Neural crest cell (in vitro differentiated cells): Measurements from ENCODE around the gene LRRC75A. TPM values are rescaled to one million over a fixed set of nuclear protein-coding genes. Genes with fewer than 3 reads are reported as not detected.
"Not testable (repeated sequence)": the region's sequence is repeated elsewhere in the genome, so short reads cannot be mapped to it uniquely, and the experiment has no call there.

Experiments
- DNase-seq: peaks from one replicate; pipeline ENCODE4 v3.0.0; 2021; ENCODE audit warnings: low read depth, mixed read lengths, low spot score
- H3K27ac Mint-ChIP-seq: one replicate; pipeline ENCODE4 v1.8.0; 2021; ENCODE audit warnings: mild to moderate bottlenecking, mixed read lengths; ENCODE audit not compliant: unreplicated experiment
- H3K27me3 Mint-ChIP-seq: 2 replicates; pipeline ENCODE4 v1.8.0; 2021; ENCODE audit warnings: low read depth, mild to moderate bottlenecking, mixed read lengths
- H3K36me3 Mint-ChIP-seq: 2 replicates; pipeline ENCODE4 v1.8.0; 2021; ENCODE audit warnings: low read depth, mild to moderate bottlenecking, mixed read lengths
- H3K4me1 Mint-ChIP-seq: 2 replicates; pipeline ENCODE4 v1.8.0; 2021; ENCODE audit warnings: mixed read lengths
- H3K4me3 Mint-ChIP-seq: one replicate; pipeline ENCODE4 v1.8.0; 2021; ENCODE audit warnings: mild to moderate bottlenecking, mixed read lengths
- H3K9me3 Mint-ChIP-seq: 2 replicates; pipeline ENCODE4 v1.8.0; 2021; ENCODE audit warnings: mixed read lengths
- total RNA-seq: library from RNA; stranded (reverse); gene quantifications from 2 replicates; pipeline ENCODE4 v1.2.1, GENCODE V29; 2021
- TF ChIP-seq, protein P1 (sequence below): fragments of 200-600 bp; sonication (generic); conservative IDR thresholded peaks from 2 replicates; pipeline ENCODE4 v1.5.0; 2021; ENCODE audit warnings: antibody characterized with exemption, mild to moderate bottlenecking

The LRRC75A gene
- total RNA-seq, 1 donor from 2014 or later: 5.6 TPM

DNA sequence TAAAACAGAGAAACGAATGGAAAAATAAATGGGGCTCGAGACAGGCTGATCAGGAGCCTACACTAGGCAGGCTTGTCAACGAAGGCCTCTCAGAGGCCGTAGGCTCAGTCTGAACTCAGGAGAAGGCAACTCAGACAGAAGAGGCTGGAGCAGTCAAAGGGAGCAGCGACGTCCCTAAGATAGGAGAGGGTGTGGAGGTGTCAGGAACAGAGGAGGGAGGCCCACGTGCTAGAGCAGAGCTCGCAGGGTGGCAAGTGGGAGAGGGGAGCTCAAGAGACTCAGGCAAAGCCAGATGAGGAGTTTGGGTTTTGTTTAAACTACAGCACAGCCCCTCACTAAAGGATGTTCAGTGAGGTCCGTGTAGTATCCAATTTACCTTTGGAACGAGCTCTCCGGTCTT lies 32.7 kb downstream of the LRRC75A start:
- no peak overlapping the region for H3K4me3 Mint-ChIP-seq
- H3K27ac Mint-ChIP-seq: peak overlapping the region; percentile 94
- no peak for DNase-seq
- peaks cover 4% of the 10 kb centered on the region for H3K4me1 Mint-ChIP-seq
- no peaks in the 10 kb centered on the region for H3K27me3 Mint-ChIP-seq
- peaks cover 6% of the 10 kb centered on the region for H3K36me3 Mint-ChIP-seq
- TF ChIP-seq, protein P1, sequence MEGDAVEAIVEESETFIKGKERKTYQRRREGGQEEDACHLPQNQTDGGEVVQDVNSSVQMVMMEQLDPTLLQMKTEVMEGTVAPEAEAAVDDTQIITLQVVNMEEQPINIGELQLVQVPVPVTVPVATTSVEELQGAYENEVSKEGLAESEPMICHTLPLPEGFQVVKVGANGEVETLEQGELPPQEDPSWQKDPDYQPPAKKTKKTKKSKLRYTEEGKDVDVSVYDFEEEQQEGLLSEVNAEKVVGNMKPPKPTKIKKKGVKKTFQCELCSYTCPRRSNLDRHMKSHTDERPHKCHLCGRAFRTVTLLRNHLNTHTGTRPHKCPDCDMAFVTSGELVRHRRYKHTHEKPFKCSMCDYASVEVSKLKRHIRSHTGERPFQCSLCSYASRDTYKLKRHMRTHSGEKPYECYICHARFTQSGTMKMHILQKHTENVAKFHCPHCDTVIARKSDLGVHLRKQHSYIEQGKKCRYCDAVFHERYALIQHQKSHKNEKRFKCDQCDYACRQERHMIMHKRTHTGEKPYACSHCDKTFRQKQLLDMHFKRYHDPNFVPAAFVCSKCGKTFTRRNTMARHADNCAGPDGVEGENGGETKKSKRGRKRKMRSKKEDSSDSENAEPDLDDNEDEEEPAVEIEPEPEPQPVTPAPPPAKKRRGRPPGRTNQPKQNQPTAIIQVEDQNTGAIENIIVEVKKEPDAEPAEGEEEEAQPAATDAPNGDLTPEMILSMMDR: no peak
- no peaks in the 10 kb centered on the region for H3K9me3 Mint-ChIP-seq

DNA sequence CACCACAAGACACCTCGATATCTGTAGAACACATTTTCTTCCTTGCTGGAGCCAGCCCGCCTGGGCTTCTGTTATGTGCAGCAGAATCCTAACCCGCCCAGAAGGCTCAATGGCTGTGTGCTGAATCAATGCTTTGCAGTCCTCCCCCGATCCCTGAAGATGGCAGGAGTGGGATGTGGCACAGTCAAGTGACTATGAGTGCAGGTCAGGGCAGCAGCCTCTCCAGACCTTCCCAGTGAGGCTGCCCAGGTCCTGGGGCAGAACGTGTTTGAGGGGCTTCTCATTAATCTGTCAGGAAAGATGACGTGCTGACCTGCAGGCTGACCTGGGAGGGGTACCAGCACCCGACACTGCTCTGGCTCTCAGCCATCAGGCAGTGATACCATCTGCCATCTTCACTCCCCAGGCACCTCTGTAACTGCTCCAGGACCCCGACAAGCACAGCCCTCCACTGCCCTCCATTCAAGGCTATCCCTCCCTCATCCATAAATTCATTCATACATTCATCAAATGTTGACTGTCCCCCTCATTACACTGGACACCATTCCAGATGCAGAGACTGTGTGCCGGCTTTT lies 35.2 kb downstream of the LRRC75A start:
- Mint-ChIP-seq H3K9me3 (no peaks in the 10 kb centered on the region), H3K4me3 (no peak overlapping the region), H3K27me3 (no peaks in the 10 kb centered on the region), H3K4me1 (peaks cover 13% of the 10 kb centered on the region), H3K36me3 (peaks cover 6% of the 10 kb centered on the region), H3K27ac (no peak overlapping the region)
- DNase-seq: no peak
- TF ChIP-seq, protein P1: no peak

DNA sequence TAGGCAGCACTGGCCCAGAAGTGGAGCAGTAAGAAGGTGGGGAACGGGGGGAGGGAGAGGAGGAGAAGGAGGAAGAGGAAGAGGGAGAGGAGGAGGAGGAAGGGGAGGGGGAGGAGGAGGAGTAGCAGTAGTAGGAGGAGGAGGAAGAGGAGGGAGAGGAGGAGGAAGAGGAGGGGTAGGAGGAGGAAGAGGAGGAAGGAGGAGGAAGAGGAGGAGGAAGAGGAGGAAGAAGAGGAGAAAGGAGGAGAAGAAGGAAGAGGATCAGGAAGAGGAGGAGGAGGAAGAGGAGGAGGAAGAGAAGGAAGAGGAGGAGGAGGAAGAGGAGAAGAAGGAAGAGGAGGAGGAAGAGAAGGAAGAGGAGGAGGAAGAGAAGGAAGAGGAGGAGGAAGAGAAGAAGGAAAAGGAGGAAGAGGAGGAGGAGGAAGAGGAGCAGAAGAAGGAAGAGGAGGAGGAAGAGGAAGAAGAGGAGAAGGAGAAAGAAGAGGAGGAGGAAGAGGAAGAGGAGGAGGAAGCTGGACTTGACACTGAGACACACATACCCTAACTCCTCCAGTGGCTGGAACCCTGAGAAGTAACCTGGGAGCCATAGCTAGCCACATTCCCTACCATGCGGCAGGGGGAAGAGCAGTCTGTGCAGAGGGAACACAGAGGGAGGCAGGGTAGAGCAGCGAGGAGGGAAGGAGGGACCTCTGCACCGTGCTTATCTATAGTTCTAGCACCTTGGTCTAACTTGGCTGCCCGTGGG lies 35.8 kb downstream of the LRRC75A start:
- H3K27ac Mint-ChIP-seq: no peak overlapping the region
- peaks cover 6% of the 10 kb centered on the region for H3K36me3 Mint-ChIP-seq
- H3K4me1 Mint-ChIP-seq: peaks cover 13% of the 10 kb centered on the region
- H3K9me3 Mint-ChIP-seq: no peaks in the 10 kb centered on the region
- H3K4me3 Mint-ChIP-seq: no peak overlapping the region
- no peak for DNase-seq
- no peaks in the 10 kb centered on the region for H3K27me3 Mint-ChIP-seq
- TF ChIP-seq, protein P1: no peak

DNA sequence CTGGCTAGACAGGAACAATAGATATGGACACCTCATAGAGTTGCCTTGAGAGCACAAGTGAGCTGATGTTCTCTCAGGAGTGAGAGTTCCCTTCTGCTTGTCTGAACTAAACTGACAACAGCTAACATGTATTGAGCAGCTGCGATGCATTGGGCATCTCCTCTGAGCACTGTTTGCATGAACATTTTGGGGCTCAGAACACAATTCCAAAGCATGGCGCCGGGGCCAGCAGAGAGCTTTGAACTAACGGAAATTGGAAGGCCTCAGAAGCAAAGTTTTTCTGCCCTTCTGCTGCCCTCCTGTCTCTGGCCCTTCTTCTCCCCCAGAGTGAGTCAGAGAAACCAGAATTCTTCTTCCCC lies 38.5 kb downstream of the LRRC75A start:
- Mint-ChIP-seq H3K27ac (peak overlapping the region; percentile 38), H3K9me3 (no peaks in the 10 kb centered on the region), H3K4me1 (peaks cover 13% of the 10 kb centered on the region), H3K4me3 (peak overlapping the region; percentile 25), H3K27me3 (no peaks in the 10 kb centered on the region), H3K36me3 (peaks cover 5% of the 10 kb centered on the region)
- TF ChIP-seq, protein P1: no peak
- no peak for DNase-seq

DNA sequence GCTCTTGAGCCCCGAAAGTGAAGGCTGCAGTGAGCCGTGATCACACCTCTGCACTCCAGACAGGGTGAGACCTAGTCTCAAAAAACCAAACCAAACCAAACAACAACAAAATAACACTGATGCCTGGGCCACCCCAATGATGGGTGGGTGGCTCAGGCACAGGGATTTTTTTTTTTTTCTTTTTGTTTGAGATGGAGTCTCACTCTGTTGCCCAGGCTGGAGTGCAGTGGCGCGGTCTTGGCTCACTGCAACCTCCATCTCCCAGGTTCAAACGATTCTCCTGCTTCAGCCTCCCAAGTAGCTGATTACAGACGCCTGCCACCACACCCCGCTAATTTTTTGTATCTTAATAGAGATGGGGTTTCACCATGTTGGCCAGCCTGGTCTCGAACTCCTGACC lies 39.7 kb downstream of the LRRC75A start:
- not testable (repeated sequence) for H3K9me3 Mint-ChIP-seq, DNase-seq, H3K4me3 Mint-ChIP-seq, H3K27me3 Mint-ChIP-seq, H3K36me3 Mint-ChIP-seq, H3K27ac Mint-ChIP-seq
- peaks cover 14% of the 10 kb centered on the region for H3K4me1 Mint-ChIP-seq

DNA sequence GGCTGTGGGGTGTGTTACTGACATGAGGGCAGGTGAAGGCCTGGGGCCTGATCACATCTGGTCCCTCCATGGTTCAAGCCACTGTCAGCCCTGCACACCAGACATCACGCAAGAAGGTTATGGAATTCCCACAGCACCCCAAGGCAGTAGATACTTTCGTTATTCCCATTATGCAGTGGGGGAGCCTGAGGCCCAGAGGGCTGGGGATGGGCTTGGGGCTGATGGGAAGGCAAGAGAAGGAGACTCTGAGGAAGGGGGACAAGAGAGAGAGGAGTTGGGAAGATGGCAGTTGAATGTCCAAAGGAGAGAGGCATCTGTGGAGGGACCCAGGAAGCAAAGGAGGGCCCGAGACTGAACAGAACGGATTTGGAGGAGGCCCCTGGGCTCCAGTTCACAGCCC lies 42.0 kb downstream of the LRRC75A start:
- Mint-ChIP-seq H3K4me3 (peak overlapping the region; percentile 34), H3K27ac (no peak overlapping the region), H3K4me1 (peaks cover 28% of the 10 kb centered on the region), H3K9me3 (no peaks in the 10 kb centered on the region), H3K27me3 (peaks cover 2% of the 10 kb centered on the region), H3K36me3 (peaks cover 10% of the 10 kb centered on the region)
- TF ChIP-seq, protein P1: no peak
- DNase-seq: no peak
